ENCODE data around the gene CDKN2AIPNL.

Gene CDKN2AIPNL

GRCh38 chr5:134411546-134412266 is at the start of gene CDKN2AIPNL:
TSS of gene CDKN2AIPNL (minus strand) at chr5:134411881. CDS start at chr5:134411854, 27 bp downstream.
- H3K9me3 ChIP-seq (ENCODE audit: insufficient read depth, low read length, severe bottlenecking), result no peaks in the 10 kb centered on the region
- peak within 1 kb of the TSS; percentile 81 for H3K27ac ChIP-seq (ENCODE audit: low read length)
- peaks cover 39% of the 10 kb centered on the region for H3K79me2 ChIP-seq (ENCODE audit: insufficient read depth, low read length)
- H3K27me3 ChIP-seq (ENCODE audit: insufficient read depth, low read length, poor library complexity), result no peaks in the 10 kb centered on the region
- peak; percentile 91 for DNase-seq
- peaks cover 26% of the 10 kb centered on the region for H3K36me3 ChIP-seq (ENCODE audit: insufficient read depth, low read length)
- H3K9ac ChIP-seq (ENCODE audit: low read depth, low read length), result peak within 1 kb of the TSS; percentile 94
- H2AFZ ChIP-seq (ENCODE audit: low read depth, low read length), result peak within 1 kb of the TSS; percentile 74
- peak within 1 kb of the TSS; percentile 83 to 92 for H3K4me3 ChIP-seq (ENCODE audit: low read depth in 1 of 2, low read length in 2 of 2)
- H3K4me1 ChIP-seq (ENCODE audit: insufficient read depth, low read length), result peaks cover 38% of the 10 kb centered on the region
- peak; percentile 99 for ATAC-seq (ENCODE audit: insufficient read depth, low read depth)
- peaks cover 4% of the 10 kb centered on the region; the same call in 1 of the 2 replicates for H4K20me1 ChIP-seq (ENCODE audit: insufficient read depth, low read length)
- peak within 1 kb of the TSS; percentile 99 for H3K4me2 ChIP-seq (ENCODE audit: insufficient read depth, low read length)
- TF ChIP-seq CTCF (IDR thresholded peaks at IDR 0.05; ENCODE audit: borderline replicate concordance, extremely low read depth, low read length, poor library complexity, severe bottlenecking) (peak; percentile 92), EZH2 (IDR thresholded peaks at IDR 0.05; ENCODE audit: borderline replicate concordance, low read depth, low read length, severe bottlenecking) (no peak)

GRCh38 chr5:134460551-134460950 is 48.9 kb upstream of the CDKN2AIPNL start:
- Histone ChIP-seq H3K4me2 (ENCODE audit: insufficient read depth, low read length) (no peak overlapping the region), H3K9me3 (ENCODE audit: insufficient read depth, low read length, severe bottlenecking) (no peaks in the 10 kb centered on the region), H3K4me1 (ENCODE audit: insufficient read depth, low read length) (peaks cover 7% of the 10 kb centered on the region), H4K20me1 (ENCODE audit: insufficient read depth, low read length) (no peaks in the 10 kb centered on the region), H3K79me2 (ENCODE audit: insufficient read depth, low read length) (no peaks in the 10 kb centered on the region), H3K9ac (ENCODE audit: low read depth, low read length) (no peak overlapping the region), H3K27ac (ENCODE audit: low read length) (no peak overlapping the region), H3K4me3 (ENCODE audit: low read depth in 1 of 2, low read length in 2 of 2) (no peak overlapping the region), H3K36me3 (ENCODE audit: insufficient read depth, low read length) (no peaks in the 10 kb centered on the region), H2AFZ (ENCODE audit: low read depth, low read length) (no peak overlapping the region), H3K27me3 (ENCODE audit: insufficient read depth, low read length, poor library complexity) (no peaks in the 10 kb centered on the region)
- DNase-seq (no peak), ATAC-seq (ENCODE audit: insufficient read depth, low read depth) (no peak)
- TF ChIP-seq CTCF (IDR thresholded peaks at IDR 0.05; ENCODE audit: borderline replicate concordance, extremely low read depth, low read length, poor library complexity, severe bottlenecking), result no peak
- TF ChIP-seq EZH2 (IDR thresholded peaks at IDR 0.05; ENCODE audit: borderline replicate concordance, low read depth, low read length, severe bottlenecking), result no peak

GRCh38 chr5:134459491-134459890 is 47.8 kb upstream of the CDKN2AIPNL start:
- Histone ChIP-seq H3K27ac (ENCODE audit: low read length) (no peak overlapping the region), H3K4me2 (ENCODE audit: insufficient read depth, low read length) (no peak overlapping the region), H3K4me3 (ENCODE audit: low read depth in 1 of 2, low read length in 2 of 2) (no peak overlapping the region), H3K9ac (ENCODE audit: low read depth, low read length) (no peak overlapping the region), H3K36me3 (ENCODE audit: insufficient read depth, low read length) (no peaks in the 10 kb centered on the region), H3K79me2 (ENCODE audit: insufficient read depth, low read length) (no peaks in the 10 kb centered on the region), H4K20me1 (ENCODE audit: insufficient read depth, low read length) (no peaks in the 10 kb centered on the region), H2AFZ (ENCODE audit: low read depth, low read length) (no peak overlapping the region), H3K27me3 (ENCODE audit: insufficient read depth, low read length, poor library complexity) (no peaks in the 10 kb centered on the region), H3K9me3 (ENCODE audit: insufficient read depth, low read length, severe bottlenecking) (no peaks in the 10 kb centered on the region), H3K4me1 (ENCODE audit: insufficient read depth, low read length) (no peaks in the 10 kb centered on the region)
- TF ChIP-seq CTCF (IDR thresholded peaks at IDR 0.05; ENCODE audit: borderline replicate concordance, extremely low read depth, low read length, poor library complexity, severe bottlenecking) (no peak), EZH2 (IDR thresholded peaks at IDR 0.05; ENCODE audit: borderline replicate concordance, low read depth, low read length, severe bottlenecking) (no peak)
- DNase-seq (no peak), ATAC-seq (ENCODE audit: insufficient read depth, low read depth) (no peak)

Measured in DND-41 (cell line).